ENCODE measurements around the gene NPAS1.

DNA sequence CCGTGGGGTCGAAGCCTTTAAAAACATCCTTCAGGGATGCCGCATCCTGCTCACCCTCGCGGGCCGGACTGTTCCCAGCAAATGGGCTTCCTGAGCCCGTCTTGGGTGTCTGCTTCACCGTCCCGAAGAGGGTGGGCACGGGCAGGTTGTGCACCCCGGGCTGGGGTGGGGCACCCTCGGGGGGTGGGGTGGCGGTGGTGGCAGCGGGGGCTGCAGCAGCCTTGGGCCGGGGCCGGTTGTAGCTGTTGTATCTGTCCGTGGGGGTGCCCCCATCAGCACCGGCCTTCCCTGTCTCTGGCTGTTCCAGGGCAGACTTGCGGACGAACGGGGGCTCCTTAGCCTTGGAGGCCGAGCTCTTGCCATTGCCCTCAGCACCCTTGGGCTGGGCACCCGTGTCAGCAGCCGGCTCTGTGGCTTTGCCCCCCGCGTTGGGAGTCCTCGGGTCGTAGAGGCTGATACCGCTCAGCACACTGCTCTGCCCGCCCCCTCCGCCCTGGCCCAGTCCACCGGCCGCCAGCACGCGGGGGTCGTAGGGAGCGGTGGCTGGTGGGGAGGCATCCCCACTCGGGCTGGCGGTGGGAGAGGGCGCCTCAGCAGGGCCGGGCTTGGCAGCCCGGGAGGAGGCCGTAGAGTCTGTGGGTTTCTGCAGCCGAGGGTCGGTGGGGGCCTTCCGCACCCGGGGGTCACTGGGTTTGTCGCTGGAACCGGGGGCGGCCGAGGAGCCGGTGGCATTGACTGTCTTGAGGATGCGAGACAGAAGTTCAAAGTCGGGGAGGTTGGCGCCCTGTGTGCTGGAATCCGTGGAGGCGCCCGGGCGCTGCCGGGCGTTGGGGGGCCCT lies 47.0 kb downstream of the NPAS1 start:
- TF ChIP-seq, protein P1, sequence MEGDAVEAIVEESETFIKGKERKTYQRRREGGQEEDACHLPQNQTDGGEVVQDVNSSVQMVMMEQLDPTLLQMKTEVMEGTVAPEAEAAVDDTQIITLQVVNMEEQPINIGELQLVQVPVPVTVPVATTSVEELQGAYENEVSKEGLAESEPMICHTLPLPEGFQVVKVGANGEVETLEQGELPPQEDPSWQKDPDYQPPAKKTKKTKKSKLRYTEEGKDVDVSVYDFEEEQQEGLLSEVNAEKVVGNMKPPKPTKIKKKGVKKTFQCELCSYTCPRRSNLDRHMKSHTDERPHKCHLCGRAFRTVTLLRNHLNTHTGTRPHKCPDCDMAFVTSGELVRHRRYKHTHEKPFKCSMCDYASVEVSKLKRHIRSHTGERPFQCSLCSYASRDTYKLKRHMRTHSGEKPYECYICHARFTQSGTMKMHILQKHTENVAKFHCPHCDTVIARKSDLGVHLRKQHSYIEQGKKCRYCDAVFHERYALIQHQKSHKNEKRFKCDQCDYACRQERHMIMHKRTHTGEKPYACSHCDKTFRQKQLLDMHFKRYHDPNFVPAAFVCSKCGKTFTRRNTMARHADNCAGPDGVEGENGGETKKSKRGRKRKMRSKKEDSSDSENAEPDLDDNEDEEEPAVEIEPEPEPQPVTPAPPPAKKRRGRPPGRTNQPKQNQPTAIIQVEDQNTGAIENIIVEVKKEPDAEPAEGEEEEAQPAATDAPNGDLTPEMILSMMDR (IDR thresholded peaks at IDR 0.05; ENCODE audit: insufficient read depth, low read depth, low read length): no peak
- no peak for TF ChIP-seq EZH2 (IDR thresholded peaks at IDR 0.05; ENCODE audit: insufficient read depth, low read length)

Data from astrocyte (in vitro differentiated cells and primary cell).